Gastrocnemius medialis (tissue), 4 donors: ENCODE results near the gene CDK5RAP3.

ENCODE experiments used
- POLR2A ChIP-seq, 2 donors: fragments of 450-650 bp; IDR thresholded peaks; one replicate each; pipeline ENCODE4 v1.6.1; 2017; ENCODE audit warnings: antibody characterized with exemption in 2 of 2, mild to moderate bottlenecking in 2 of 2, moderate library complexity in 2 of 2
- TF ChIP-seq, protein P1 (sequence below), 5 experiments: fragments of 450-650 bp in 3 of 5; fragments of 200-600 bp in 2 of 5; sonication (generic) in 2 of 5; IDR thresholded peaks in 4 of 5; conservative IDR thresholded peaks in 1 of 5; 1 replicate in 4 of 5; 2 replicates in 1 of 5; pipeline ENCODE4 v1.5.1; 2016 to 2019; ENCODE audit warnings: antibody characterized with exemption in 5 of 5, mild to moderate bottlenecking in 3 of 5, moderate library complexity in 3 of 5

GRCh38 chr17:48002916-48003416 lies 32.1 kb downstream of the CDK5RAP3 start:
- TF ChIP-seq POLR2A (IDR thresholded peaks at IDR 0.05) = no peak
- TF ChIP-seq, protein P1, sequence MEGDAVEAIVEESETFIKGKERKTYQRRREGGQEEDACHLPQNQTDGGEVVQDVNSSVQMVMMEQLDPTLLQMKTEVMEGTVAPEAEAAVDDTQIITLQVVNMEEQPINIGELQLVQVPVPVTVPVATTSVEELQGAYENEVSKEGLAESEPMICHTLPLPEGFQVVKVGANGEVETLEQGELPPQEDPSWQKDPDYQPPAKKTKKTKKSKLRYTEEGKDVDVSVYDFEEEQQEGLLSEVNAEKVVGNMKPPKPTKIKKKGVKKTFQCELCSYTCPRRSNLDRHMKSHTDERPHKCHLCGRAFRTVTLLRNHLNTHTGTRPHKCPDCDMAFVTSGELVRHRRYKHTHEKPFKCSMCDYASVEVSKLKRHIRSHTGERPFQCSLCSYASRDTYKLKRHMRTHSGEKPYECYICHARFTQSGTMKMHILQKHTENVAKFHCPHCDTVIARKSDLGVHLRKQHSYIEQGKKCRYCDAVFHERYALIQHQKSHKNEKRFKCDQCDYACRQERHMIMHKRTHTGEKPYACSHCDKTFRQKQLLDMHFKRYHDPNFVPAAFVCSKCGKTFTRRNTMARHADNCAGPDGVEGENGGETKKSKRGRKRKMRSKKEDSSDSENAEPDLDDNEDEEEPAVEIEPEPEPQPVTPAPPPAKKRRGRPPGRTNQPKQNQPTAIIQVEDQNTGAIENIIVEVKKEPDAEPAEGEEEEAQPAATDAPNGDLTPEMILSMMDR (IDR thresholded peaks at IDR 0.05 in 4 of 5, conservative IDR thresholded peaks at IDR 0.05 in 1 of 5) = no peak
